ENCODE data around the gene LSM14A. TPM values are rescaled to one million over a fixed set of nuclear protein-coding genes. Genes with fewer than 3 reads are reported as not detected.

LSM14A gene
- total RNA-seq, 1 experiment from 2014 or later: 171 TPM

GRCh38 chr19:34220472-34221063 lies 48.3 kb downstream of the LSM14A start:
- no peak overlapping the region for H3K4me3 ChIP-seq (ENCODE audit: low read length)
- H3K9me2 ChIP-seq (replicated peaks; ENCODE audit: insufficient read depth, low read length): no peaks in the 10 kb centered on the region
- no peaks in the 10 kb centered on the region for H3K4me1 ChIP-seq (ENCODE audit: low read length)
- peaks cover 51% of the 10 kb centered on the region for H3K36me3 ChIP-seq (ENCODE audit: insufficient read depth, low read length)
- H2AFZ ChIP-seq (ENCODE audit: low read length): no peak overlapping the region
- H4K20me1 ChIP-seq (ENCODE audit: insufficient read depth, low read depth, low read length): peaks cover 3% of the 10 kb centered on the region; the same call in 1 of the 2 replicates
- no peak overlapping the region for H3K4me2 ChIP-seq (ENCODE audit: low read depth, low read length, poor library complexity, severe bottlenecking)
- peaks cover 67% of the 10 kb centered on the region for H3K79me2 ChIP-seq (ENCODE audit: low read length)
- H3K9ac ChIP-seq (ENCODE audit: low read length): no peak overlapping the region
- H3K27me3 ChIP-seq (ENCODE audit: low read length): no peaks in the 10 kb centered on the region
- H3K27ac ChIP-seq (ENCODE audit: low read length): no peak overlapping the region
- H3K9me3 ChIP-seq (ENCODE audit: low read length): no peaks in the 10 kb centered on the region
- DNase-seq: peak; percentile 87

DNA sequence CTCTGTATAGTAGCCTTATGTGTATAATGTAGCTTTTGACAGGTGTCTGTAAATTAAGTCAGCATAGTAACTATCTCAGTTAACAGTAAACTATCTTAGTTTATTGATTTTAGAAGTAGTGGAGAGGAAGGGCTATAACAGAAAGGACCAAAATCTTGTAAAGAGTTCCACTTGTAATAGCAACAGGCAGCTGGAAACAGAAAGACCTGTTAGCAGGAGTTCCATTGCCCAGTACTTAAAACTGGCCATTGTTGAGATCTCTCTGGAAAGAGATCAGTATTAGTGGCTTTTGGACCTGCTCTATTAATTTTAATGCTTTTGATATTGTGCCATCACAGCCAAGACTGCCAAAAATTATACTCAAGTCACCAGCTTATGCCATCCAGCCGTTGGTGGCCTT lies 50.1 kb downstream of the LSM14A start:
- Histone ChIP-seq H3K9ac (ENCODE audit: low read length) (no peak overlapping the region), H2AFZ (ENCODE audit: low read length) (no peak overlapping the region), H3K27ac (ENCODE audit: low read length) (no peak overlapping the region), H3K36me3 (ENCODE audit: insufficient read depth, low read length) (peaks cover 64% of the 10 kb centered on the region), H3K27me3 (ENCODE audit: low read length) (no peaks in the 10 kb centered on the region), H3K4me2 (ENCODE audit: low read depth, low read length, poor library complexity, severe bottlenecking) (no peak overlapping the region), H4K20me1 (ENCODE audit: insufficient read depth, low read depth, low read length) (peaks cover 3% of the 10 kb centered on the region; the same call in 1 of the 2 replicates), H3K9me3 (ENCODE audit: low read length) (no peaks in the 10 kb centered on the region), H3K4me1 (ENCODE audit: low read length) (no peaks in the 10 kb centered on the region), H3K9me2 (replicated peaks; ENCODE audit: insufficient read depth, low read length) (no peaks in the 10 kb centered on the region), H3K79me2 (ENCODE audit: low read length) (peaks cover 59% of the 10 kb centered on the region), H3K4me3 (ENCODE audit: low read length) (no peak overlapping the region)
- DNase-seq: no peak

DNA sequence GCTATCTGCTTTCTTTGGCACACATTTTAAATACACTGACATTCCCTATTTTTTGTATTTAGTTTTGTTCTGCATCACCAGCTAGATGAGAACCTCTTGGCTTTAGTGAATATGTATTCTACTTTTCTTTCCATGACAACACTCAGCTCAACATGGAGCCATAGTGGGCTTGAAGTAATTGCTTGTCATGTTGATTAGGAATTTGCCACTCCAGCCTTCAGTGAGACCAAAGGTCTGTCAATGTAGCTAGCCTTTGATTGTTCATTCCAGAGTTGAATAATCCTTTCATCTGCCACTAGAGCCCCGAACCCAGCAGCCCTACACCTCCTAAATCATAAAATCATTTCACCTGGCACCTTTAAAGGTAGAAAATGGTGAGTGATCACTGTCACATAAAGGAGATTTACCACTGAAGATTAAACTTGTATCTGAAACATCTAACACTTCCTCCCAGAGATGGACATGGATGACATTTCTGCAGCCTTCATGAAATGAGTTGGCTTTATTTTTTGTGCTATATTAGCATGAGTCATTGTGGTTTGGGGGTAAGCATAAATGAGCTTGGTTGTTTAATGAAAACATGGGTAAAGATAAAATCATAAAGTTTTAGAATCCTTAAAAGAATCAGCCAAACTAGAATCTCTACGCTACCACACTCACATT lies 52.8 kb downstream of the LSM14A start:
- no peaks in the 10 kb centered on the region for H3K9me2 ChIP-seq (replicated peaks; ENCODE audit: insufficient read depth, low read length)
- no peak overlapping the region for H3K27ac ChIP-seq (ENCODE audit: low read length)
- peaks cover 82% of the 10 kb centered on the region for H3K36me3 ChIP-seq (ENCODE audit: insufficient read depth, low read length)
- no peak overlapping the region for H3K9ac ChIP-seq (ENCODE audit: low read length)
- H2AFZ ChIP-seq (ENCODE audit: low read length): no peak overlapping the region
- no peak for DNase-seq
- peaks cover 3% of the 10 kb centered on the region; the same call in 1 of the 2 replicates for H4K20me1 ChIP-seq (ENCODE audit: insufficient read depth, low read depth, low read length)
- no peak overlapping the region for H3K4me2 ChIP-seq (ENCODE audit: low read depth, low read length, poor library complexity, severe bottlenecking)
- H3K27me3 ChIP-seq (ENCODE audit: low read length): no peaks in the 10 kb centered on the region
- H3K4me3 ChIP-seq (ENCODE audit: low read length): no peak overlapping the region
- peaks cover 48% of the 10 kb centered on the region for H3K79me2 ChIP-seq (ENCODE audit: low read length)
- no peaks in the 10 kb centered on the region for H3K9me3 ChIP-seq (ENCODE audit: low read length)
- no peaks in the 10 kb centered on the region for H3K4me1 ChIP-seq (ENCODE audit: low read length)

GRCh38 chr19:34225659-34226015 lies 53.3 kb downstream of the LSM14A start:
- Histone ChIP-seq H3K9ac (ENCODE audit: low read length) (no peak overlapping the region), H3K27ac (ENCODE audit: low read length) (peak overlapping the region; percentile 17; the same call in 1 of the 2 replicates), H3K27me3 (ENCODE audit: low read length) (no peaks in the 10 kb centered on the region), H3K4me1 (ENCODE audit: low read length) (no peaks in the 10 kb centered on the region), H3K4me2 (ENCODE audit: low read depth, low read length, poor library complexity, severe bottlenecking) (no peak overlapping the region), H3K9me2 (replicated peaks; ENCODE audit: insufficient read depth, low read length) (no peaks in the 10 kb centered on the region), H3K9me3 (ENCODE audit: low read length) (no peaks in the 10 kb centered on the region), H2AFZ (ENCODE audit: low read length) (no peak overlapping the region), H3K36me3 (ENCODE audit: insufficient read depth, low read length) (peaks cover 84% of the 10 kb centered on the region), H3K79me2 (ENCODE audit: low read length) (peaks cover 43% of the 10 kb centered on the region), H3K4me3 (ENCODE audit: low read length) (no peak overlapping the region), H4K20me1 (ENCODE audit: insufficient read depth, low read depth, low read length) (peaks cover 2% of the 10 kb centered on the region; the same call in 1 of the 2 replicates)
- no peak for DNase-seq

DNA sequence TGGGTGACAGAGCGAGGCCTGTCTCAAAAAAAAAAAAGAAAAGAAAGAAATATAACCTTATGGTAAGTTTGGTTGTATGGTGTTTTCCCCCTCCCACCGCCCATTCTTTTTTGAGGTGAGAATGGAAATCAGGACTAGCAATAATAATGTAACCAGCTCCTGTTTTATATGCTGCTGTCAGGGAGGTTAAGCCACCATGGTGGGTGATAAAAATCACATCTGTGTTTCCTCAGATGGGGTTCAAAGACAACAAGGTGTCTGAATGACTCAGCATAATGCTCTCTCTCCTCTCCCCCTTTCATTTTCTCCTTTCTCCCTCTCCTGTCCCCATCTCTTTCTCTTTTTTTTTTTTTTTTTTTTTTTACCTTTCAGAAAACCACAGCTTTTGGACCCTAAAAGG lies 53.7 kb downstream of the LSM14A start:
- H2AFZ ChIP-seq (ENCODE audit: low read length): no peak overlapping the region
- peaks cover 80% of the 10 kb centered on the region for H3K36me3 ChIP-seq (ENCODE audit: insufficient read depth, low read length)
- no peak for DNase-seq
- H3K27ac ChIP-seq (ENCODE audit: low read length): peak overlapping the region; percentile 17; the same call in 1 of the 2 replicates
- peaks cover 39% of the 10 kb centered on the region for H3K79me2 ChIP-seq (ENCODE audit: low read length)
- no peaks in the 10 kb centered on the region for H3K27me3 ChIP-seq (ENCODE audit: low read length)
- no peaks in the 10 kb centered on the region; the same call in 1 of the 2 replicates for H4K20me1 ChIP-seq (ENCODE audit: insufficient read depth, low read depth, low read length)
- H3K4me1 ChIP-seq (ENCODE audit: low read length): no peaks in the 10 kb centered on the region
- H3K9me2 ChIP-seq (replicated peaks; ENCODE audit: insufficient read depth, low read length): no peaks in the 10 kb centered on the region
- H3K9ac ChIP-seq (ENCODE audit: low read length): no peak overlapping the region
- no peak overlapping the region for H3K4me2 ChIP-seq (ENCODE audit: low read depth, low read length, poor library complexity, severe bottlenecking)
- no peaks in the 10 kb centered on the region for H3K9me3 ChIP-seq (ENCODE audit: low read length)
- no peak overlapping the region for H3K4me3 ChIP-seq (ENCODE audit: low read length)

DNA sequence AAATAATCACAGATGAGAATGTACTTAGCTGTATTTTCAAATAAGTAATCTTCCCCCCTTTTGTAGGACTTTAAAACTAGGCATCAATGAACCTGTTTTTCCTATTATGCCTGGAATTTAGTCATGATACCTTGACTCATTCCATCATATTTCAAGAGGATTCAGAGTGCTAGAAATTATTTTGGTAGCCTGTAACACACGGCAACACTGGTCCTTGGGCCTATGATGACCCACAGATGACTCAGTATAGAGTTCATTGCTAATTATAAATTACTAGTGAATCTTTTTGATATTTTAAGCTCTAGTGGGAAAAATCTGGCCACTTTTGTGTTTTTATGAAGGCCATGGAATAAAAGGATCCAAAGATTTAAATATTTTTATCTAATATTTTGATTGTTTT lies 56.0 kb downstream of the LSM14A start:
- no peak overlapping the region for H3K4me2 ChIP-seq (ENCODE audit: low read depth, low read length, poor library complexity, severe bottlenecking)
- peaks cover 16% of the 10 kb centered on the region for H3K79me2 ChIP-seq (ENCODE audit: low read length)
- H3K4me3 ChIP-seq (ENCODE audit: low read length): no peak overlapping the region
- no peak overlapping the region for H3K27ac ChIP-seq (ENCODE audit: low read length)
- no peaks in the 10 kb centered on the region for H4K20me1 ChIP-seq (ENCODE audit: insufficient read depth, low read depth, low read length)
- H3K4me1 ChIP-seq (ENCODE audit: low read length): no peaks in the 10 kb centered on the region
- H3K9me3 ChIP-seq (ENCODE audit: low read length): no peaks in the 10 kb centered on the region
- H3K36me3 ChIP-seq (ENCODE audit: insufficient read depth, low read length): peaks cover 59% of the 10 kb centered on the region
- no peak for DNase-seq
- no peak overlapping the region for H3K9ac ChIP-seq (ENCODE audit: low read length)
- H2AFZ ChIP-seq (ENCODE audit: low read length): no peak overlapping the region
- no peaks in the 10 kb centered on the region for H3K27me3 ChIP-seq (ENCODE audit: low read length)
- H3K9me2 ChIP-seq (replicated peaks; ENCODE audit: insufficient read depth, low read length): no peaks in the 10 kb centered on the region

GRCh38 chr19:34228762-34229161 lies 56.5 kb downstream of the LSM14A start:
- H3K36me3 ChIP-seq (ENCODE audit: insufficient read depth, low read length): peaks cover 58% of the 10 kb centered on the region

GRCh38 chr19:34229721-34230120 lies 57.4 kb downstream of the LSM14A start:
- Histone ChIP-seq H3K79me2 (ENCODE audit: low read length) (peaks cover 13% of the 10 kb centered on the region), H3K4me3 (ENCODE audit: low read length) (no peak overlapping the region), H3K4me2 (ENCODE audit: low read depth, low read length, poor library complexity, severe bottlenecking) (no peak overlapping the region), H4K20me1 (ENCODE audit: insufficient read depth, low read depth, low read length) (no peaks in the 10 kb centered on the region), H3K36me3 (ENCODE audit: insufficient read depth, low read length) (peaks cover 52% of the 10 kb centered on the region), H3K27me3 (ENCODE audit: low read length) (no peaks in the 10 kb centered on the region), H2AFZ (ENCODE audit: low read length) (no peak overlapping the region), H3K27ac (ENCODE audit: low read length) (no peak overlapping the region), H3K9ac (ENCODE audit: low read length) (no peak overlapping the region), H3K4me1 (ENCODE audit: low read length) (no peaks in the 10 kb centered on the region), H3K9me2 (replicated peaks; ENCODE audit: insufficient read depth, low read length) (no peaks in the 10 kb centered on the region), H3K9me3 (ENCODE audit: low read length) (no peaks in the 10 kb centered on the region)
- no peak for DNase-seq

More at GRCh38 chr19:34228762-34229161, 56.5 kb downstream of the LSM14A start:
- Histone ChIP-seq H3K9ac (ENCODE audit: low read length) (no peak overlapping the region), H3K9me3 (ENCODE audit: low read length) (no peaks in the 10 kb centered on the region), H3K79me2 (ENCODE audit: low read length) (peaks cover 13% of the 10 kb centered on the region), H3K27me3 (ENCODE audit: low read length) (no peaks in the 10 kb centered on the region), H3K27ac (ENCODE audit: low read length) (no peak overlapping the region), H3K4me3 (ENCODE audit: low read length) (no peak overlapping the region), H3K9me2 (replicated peaks; ENCODE audit: insufficient read depth, low read length) (no peaks in the 10 kb centered on the region), H2AFZ (ENCODE audit: low read length) (no peak overlapping the region), H4K20me1 (ENCODE audit: insufficient read depth, low read depth, low read length) (no peaks in the 10 kb centered on the region), H3K4me2 (ENCODE audit: low read depth, low read length, poor library complexity, severe bottlenecking) (no peak overlapping the region), H3K4me1 (ENCODE audit: low read length) (no peaks in the 10 kb centered on the region)
- DNase-seq: no peak

Measured in Karpas-422 (cell line).